HG03060 (cell line): ENCODE results near the gene GRID2.
"Not testable (repeated sequence)": the region's sequence is repeated elsewhere in the genome, so short reads cannot be mapped to it uniquely, and the experiment has no call there.

Source experiments
- ATAC-seq: cut with Tn5 transposase; IDR thresholded peaks from one replicate; pipeline ENCODE4 v1.9.1; 2021; ENCODE audit warnings: low read depth, moderate number of reproducible peaks; ENCODE audit not compliant: unreplicated experiment

GRID2 gene

DNA sequence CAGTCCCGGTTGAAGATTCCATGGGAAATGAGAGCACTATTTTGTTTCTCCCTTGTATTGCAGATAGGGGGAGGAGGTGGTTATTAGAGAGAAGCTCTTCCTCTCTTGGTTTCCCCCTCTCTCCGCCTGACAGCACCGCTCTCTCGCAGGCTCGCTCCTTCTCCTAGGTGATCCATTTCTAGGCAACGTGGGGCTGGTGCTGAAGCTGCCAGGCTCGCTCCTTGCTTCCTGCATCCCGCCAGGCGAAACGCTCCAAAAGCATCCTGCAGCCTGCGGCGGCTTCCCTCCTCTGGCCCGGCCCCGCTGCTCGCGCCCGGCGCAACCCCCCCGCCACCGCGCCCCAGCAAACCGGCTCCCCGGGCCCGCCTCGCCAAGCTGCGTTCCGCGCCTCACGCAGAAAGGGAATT lies at the start of gene GRID2:
TSS of gene GRID2 (plus strand) at position 346 of the 407 bp plus-strand sequence.
- no peak for ATAC-seq

DNA sequence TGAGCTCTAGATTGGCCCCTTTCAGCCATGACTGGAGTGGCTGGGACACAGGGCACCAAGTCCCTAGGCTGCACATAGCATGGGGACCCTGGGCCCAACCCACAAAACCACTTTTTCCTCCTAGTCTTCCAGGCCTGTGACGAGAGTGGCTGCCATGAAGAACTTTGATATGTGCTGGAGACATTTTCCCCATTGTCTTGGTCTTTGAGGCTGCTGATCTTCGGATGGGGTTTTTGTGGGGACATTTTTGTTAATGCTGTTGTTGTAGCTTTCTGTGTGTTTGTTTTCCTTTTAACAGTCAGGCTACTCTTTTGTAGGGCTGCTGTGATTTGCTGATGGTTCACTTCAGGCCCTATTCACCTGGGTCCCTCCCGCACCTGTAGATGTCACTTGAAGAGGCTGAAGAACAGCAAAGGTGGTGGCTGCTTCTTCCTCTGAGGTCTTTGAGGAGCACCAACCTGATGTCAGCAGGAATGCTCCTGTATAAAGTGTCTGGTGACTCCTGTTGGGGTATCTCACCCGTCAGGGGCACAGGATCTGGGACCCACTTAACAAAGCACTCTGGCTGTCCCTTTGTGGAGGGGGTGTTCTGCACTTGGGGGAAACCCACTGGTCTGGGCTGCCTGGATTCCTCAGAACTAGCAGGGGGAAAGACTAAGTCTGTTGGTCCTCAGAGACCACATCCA lies 49.6 kb upstream of the GRID2 start:
- ATAC-seq: no peak

DNA sequence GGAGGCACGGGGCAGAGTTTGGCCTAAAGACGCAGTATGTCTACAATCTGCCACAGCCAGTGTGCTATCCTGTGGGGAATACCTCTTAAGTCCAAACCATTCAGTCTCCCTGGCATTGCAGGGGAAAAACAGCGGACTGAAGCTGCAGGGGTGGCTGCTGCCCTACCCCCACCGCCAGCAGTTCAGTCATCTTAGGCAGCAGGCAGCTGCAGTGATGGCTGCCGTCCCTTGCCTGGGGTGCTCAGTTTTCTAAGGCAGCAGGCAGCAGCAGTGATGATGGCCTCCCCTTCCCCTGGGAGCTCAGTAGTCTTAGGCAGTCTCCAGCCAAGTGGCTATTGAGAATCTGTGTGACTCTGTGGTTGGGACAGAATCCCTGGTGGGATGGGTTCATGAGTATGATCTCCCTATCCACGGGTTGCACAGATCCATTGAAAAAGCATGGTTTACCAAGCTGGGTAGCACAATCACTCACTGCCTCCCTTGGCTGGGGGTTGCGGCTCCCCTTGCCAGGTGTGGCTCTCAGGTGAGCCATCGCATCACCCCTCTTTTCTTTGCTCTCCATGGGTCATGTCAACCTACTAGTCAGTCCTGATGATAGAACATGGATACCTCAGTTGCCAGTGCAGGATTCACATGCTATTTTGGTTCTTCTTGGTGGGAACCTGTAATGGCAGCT lies 48.9 kb upstream of the GRID2 start:
- no peak for ATAC-seq

DNA sequence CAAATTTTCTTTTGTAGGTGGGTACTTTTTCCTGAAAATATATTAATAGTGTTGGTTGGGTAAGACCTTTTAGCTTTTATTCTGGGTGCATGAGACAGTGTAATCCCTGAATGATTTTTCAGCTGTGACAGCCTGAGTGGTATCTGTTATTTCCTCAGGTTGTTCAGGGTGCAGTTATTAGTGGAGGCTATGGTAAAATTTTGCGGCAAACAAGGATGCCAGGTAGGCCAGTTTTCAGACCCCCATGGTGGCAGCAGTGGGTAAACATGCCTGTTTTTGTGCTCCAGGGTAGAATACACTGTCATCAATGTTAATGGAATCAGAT lies 47.9 kb upstream of the GRID2 start:
- ATAC-seq: no peak

DNA sequence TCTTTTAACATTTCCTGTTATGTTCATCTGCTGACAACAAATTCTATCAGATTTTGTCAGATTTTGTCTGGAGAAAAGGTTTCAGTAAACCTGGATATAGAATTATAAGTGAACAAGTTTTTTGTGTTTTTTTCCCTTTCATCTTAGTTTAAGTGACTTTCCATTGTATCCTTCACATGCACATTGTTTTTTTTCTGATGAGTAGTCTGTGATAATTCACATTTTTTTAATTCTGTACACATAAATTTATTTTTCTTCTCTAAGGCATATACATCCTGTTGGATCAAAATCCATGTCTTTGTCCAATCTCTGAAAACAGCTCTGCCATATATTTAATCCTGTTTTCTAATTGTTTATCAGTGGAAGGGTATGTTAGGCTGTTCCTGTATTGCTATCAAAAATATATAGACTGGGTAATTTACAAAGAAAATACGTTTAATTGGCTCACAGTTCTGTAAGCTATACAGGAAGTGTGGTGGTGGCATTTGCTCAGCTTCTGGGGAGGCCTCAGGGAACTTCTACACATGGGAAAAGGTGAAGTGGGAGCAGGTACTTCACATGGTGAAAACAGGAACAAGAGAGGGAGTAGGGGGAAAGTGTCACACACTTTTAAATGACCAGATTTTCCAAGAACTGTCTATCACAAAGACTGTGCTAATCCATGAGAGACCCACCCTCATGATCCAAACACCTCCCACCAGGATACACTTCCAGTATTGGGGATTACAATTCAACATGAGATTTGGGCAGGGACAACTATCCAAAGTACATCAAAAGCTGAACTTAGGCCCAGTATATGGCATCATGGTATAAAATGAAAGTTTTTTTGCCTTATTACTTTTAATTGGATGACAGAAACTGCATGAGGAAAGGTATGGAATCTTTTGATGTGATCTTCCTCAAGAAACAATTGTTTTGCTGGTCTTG lies 45.6 kb upstream of the GRID2 start:
- ATAC-seq: no peak

DNA sequence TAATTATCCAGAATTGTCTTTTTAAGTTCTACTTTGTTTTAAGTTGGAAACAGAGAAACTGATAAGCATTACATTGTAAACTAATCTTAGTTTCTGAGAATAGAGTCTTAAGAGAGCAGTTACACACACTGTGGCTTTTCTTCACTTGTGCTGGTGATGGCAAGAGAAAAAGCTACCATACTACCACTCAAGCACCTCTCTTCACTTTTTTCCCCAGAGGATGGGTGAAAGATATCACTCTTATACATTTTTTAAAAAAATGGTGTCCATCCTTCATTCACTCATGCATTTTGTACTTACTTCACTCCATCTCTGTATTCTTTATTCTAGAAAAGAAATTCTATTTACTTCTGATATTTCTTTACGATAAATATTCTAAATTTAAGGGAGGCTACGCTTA lies 42.5 kb upstream of the GRID2 start:
- no peak for ATAC-seq

DNA sequence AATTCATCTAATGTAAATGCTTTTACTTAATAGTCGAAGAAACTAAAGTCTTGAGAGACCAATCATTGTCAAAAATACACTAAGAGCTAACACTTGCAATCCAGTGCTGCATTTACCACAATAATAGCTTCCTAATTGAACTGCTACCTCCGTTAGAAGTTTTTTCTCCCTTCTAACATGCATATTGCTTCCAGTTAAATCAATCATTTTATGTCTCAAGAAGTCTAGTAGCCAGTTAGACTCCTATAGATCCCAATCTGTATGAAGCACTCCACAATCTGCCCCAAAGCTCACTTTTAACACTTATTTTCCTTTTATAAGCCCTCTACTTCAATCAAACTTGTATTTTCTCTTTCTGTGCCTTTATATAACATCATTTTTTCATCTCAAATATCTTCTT lies 41.4 kb upstream of the GRID2 start:
- ATAC-seq: no peak

DNA sequence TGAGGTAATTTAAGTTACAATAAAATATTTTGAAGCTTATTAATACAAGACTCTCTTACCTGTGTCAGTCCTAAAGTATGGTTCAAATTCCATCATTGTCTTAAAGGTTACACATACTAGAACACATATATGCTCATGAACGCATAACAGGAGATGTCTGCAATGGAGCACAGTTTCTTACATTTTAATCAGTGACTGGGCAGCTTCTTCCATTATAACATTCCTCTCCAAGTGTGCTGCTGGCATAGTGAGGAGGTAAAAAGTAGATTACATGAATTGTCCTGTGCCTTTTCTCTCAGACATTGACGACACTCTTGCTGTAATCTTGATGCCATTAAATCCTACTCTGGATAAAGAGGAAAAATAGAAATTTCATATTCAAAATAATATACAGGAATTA lies 40.8 kb upstream of the GRID2 start:
- ATAC-seq: no peak

DNA sequence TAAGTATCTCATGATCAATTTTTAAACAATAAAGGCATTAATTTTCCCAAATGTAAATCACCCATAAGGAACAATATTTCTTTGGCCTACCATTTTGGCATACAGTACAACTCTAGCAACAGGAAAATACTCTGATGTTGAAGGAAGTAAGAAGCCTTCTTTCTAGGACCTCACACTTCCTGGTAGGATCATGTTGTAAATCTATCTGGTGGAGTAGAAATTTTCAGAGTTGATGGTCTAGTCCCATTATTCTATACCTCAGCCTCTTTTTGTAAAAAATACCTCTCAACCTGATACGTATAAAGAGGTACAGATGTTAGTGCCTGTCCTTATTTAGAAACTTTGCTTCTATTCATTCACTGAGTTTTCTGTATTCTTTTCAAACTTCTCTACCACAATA lies 40.2 kb upstream of the GRID2 start:
- ATAC-seq: no peak

DNA sequence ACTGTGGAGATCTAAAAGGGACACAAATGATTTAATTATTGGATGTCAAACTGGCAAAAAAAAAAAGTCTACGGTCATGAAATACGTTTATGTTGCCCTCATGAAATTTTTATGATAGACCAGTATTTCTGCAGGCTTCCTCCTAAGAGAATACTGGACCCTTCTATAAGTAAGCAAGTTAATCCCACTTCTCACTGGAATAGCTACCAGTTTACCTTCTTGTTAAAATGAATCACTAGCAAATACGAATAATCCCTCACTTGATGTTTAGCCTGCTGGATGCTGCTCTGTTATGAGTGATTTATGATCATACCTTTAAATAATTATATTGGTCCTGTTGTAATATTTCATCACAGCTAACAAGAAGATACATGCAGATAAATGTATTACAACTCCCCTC lies 39.6 kb upstream of the GRID2 start:
- ATAC-seq: no peak

DNA sequence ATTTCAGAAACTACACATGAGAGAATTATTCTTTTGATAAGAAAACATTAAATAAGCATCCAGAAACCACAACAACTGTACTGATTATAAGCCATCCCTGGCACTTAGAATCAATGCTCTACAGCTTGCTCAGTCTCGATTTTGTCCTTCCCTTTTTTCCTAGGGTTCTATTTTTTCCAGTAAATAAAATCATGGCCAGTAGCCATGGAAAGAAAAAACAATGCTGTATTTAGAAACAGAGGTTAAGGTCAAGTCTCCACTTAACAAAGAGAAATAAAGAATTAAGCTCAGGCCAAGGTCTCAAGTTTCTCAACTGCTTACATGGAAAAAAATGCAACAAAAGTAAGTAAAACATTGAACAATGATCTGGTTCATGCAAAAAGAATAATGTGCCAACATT lies 38.7 kb upstream of the GRID2 start:
- no peak for ATAC-seq

DNA sequence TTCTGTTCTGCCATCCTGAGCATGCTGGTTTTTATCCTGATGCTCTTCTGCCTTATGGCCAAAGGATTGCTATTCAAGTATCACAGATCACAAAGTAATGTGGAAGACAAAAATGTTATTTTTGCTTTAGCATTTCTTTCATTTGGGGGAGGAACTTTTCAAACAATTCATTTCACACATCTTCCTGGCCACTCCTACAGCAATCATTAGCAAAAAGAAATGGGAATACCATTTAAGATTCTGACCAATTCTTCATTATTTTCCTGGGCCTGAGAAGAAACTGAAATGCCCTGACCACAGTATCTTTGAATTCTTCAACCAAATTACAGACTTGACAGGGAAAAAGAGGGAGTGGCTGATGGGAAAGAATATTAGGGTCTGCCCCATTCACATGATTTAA lies 38.0 kb upstream of the GRID2 start:
- ATAC-seq: no peak

DNA sequence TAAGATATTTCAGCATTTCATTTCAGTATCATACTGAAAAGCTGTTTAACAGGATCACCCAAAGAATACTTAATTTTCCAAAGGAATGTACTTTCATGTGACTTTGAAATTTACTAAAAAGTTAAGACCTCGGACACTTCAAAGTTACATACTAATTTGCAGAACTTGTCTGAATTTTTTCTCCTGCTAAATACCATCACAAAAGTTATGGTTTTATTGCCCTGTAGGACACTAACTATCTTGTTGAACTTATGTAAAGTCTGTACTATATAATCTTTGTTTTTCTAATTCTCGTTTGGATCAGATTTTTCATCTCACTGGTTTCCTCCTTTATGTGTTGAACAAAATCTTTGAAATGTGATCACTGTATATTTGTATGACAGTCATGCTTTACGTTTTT lies 37.2 kb upstream of the GRID2 start:
- ATAC-seq: no peak

DNA sequence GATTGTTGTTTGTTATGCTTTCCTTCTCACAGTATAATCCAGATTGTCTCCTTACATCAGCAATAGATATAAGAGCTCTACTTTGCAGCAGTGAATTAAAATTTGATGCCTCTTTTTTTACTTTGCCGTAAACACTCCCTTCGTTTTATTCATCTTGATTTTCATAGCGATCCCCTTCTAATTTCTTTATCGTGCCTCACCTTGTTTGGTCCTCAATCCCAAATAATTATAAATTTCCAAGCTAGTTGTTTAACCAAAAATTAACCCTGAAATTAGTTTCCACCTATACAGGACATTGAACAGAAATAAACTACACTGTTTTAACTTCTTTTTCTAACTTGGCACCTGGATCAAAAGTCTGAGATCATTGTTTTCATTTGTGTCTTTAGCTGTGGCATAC lies 35.1 kb upstream of the GRID2 start:
- ATAC-seq: no peak

DNA sequence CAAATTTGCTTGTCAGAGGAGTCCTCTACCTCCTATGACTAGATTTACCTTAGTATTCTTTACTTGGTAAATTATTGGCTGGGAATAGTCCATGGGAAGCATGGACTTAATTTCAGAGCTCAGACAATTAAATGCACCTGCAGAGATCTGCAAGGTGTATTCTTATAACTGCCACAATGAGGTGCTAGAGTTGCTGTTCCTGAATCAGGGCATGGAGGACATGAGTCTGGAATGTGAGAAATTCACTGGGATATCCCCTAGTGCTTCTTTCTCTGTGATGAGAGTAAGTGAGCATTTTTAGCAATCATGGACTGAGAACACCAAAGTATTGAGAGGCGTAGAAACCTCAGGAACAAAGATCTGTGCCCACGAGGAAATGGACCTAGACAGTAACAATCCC lies 32.9 kb upstream of the GRID2 start:
- no peak for ATAC-seq

DNA sequence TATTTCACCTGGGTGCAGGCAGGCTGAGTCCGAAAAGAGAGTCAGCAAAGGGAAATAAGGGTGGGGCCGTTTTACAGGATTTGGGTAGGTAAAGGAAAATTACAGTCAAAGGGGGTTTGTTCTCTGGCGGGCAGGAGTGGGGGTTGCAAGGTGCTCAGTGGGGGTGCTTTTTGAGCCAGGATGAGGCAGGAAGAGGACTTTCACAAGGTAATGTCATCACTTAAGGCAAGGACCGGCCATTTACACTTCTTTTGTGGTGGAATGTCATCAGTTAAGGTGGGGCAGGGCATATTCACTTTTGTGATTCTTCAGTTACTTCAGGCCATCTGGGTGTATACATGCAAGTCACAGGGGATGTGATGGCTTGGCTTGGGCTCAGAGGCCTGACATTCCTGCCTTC lies 32.2 kb upstream of the GRID2 start:
- not testable (repeated sequence) for ATAC-seq

DNA sequence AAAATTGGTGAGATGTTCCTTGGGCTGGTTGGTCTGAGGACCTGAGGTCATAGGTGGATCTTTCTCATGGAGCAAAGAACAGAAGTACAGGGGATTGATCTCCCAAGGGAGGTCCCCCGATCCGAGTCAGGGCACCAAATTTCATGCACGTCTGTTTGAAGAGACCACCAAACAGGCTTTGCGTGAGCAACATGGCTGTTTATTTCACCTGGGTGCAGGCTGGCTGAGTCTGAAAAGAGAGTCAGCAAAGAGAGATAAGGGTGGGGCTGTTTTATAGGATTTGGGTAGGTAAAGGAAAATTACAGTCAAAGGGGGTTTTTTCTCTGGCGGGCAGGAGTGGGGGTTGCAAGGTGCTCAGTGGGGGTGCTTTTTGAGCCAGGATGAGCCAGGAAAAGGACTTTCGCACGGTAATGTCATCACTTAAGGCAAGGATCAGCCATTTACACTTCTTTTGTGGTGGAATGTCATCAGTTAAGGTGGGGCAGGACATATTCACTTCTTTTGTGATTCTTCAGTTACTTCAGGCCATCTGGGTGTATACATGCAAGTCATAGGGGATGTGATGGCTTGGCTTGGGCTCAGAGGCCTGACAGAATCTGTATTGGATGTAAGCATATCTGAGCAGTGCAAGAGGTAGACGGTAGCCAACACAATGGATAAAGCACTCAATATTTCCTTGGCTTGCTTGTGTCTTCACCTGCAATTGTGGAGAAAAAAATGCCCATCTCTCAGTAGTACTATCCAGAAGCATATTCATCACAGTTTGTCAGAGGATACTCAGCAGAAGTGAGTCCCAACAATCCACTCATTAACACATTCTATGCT lies 26.5 kb upstream of the GRID2 start:
- ATAC-seq: not testable (repeated sequence)

DNA sequence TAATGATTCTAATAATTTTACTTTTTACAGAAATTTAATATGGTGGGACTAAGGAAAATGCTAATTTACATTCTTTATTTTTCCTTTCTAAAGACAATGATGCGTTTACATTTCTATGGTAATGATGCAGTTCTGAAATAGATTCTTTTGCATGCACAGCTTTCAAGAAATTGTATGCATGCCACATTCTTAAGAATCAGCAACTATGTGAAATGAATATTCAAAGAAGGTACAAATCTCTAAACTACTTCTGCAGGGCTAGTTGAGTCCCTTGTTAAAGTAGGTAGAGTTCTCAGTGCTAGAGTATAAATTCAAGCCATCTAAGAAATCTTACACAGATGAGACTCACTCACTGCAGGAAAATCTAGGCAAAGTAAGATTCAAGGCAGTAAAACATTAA lies 24.5 kb upstream of the GRID2 start:
- no peak for ATAC-seq

DNA sequence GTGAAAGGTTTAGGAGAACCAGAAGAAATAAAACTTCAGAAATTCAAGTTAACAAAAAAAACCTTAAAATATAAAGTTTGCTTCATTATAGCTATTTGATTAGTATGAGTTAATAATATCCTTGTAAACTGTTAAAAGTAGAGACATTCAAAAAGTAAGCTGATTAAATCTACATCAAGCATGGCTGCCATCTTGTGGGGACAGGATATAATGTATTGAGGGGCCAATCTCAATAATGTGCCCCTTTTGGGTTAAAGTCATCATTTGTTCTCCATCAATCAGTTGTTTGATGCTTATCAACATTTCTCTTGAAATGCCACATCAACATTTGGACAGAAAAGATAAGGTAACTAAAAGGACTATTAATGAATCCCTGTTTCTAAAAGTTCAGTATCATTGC lies 4.6 kb upstream of the GRID2 start:
- ATAC-seq: no peak

DNA sequence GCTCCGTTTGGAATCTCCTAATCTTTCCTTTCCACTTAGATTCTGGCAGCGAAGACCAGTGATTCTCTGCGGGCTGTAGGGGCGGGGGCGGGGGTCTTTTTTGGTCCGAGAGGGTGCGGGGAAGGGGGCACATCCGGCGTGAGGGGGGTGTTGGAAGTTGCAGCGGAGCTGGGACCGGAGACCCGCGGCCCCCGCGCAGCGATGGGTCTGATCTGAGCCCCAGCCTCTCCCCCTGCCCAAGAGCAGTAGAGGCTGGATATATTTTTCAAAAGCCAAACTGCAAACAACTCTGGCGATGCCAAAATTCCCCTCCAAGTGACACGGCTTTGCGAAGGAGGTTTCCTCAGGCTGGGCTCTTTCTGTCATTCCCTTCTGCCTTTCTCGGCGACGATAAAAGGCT lies 355 bp downstream of the GRID2 start:
- ATAC-seq: no peak

DNA sequence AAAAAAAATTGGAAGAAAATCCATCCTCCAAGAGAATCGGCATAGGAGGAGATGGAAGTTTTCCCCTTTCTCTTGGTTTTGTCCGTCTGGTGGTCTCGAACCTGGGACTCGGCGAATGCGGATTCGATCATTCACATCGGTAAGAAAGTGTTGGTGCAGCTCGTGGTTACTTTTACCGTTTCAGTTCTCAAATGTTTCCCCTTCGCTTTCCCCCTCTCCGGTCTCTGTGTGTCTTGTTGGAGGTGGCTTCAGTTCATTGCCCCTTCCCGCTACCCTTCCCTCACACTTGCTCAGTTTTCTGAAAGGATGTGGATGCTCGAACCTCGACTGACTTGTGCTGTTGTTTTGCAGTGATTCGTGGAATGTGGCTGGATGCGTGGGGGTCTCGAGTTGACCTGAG lies 840 bp downstream of the GRID2 start:
- ATAC-seq: no peak
